Endothelial cell of umbilical vein (primary cell): ENCODE results near the gene APOLD1. TPM values are rescaled to one million over a fixed set of nuclear protein-coding genes. Genes with fewer than 3 reads are reported as not detected.

Source experiments
- BruUV-seq: library from RNA; stranded (reverse); fragments of 400-500 nt; replicated peaks from 2 replicates; lab custom pipeline; 2021; lab: Mats Ljungman, UMichigan
- CTCF ChIA-PET: fragments of 300-600, 350-600 bp; sonication (Branson Sonifier 250); formaldehyde crosslinking; loops from one replicate; lab custom pipeline; 2021; ENCODE audit warnings: antibody characterized with exemption, inconsistent platforms; lab: Charles Lee
- POLR2A ChIA-PET: fragments of 300-600, 350-600 bp; sonication (Branson Sonifier 250); formaldehyde crosslinking; loops from one replicate; lab custom pipeline; 2021; ENCODE audit warnings: antibody characterized with exemption, inconsistent platforms; lab: Charles Lee
- DNase-seq: peaks from one replicate; pipeline ENCODE4 v3.0.0-alpha.2; 2011; ENCODE audit warnings: low read depth, low spot score
- FAIRE-seq: peaks from 2 replicates; lab custom pipeline; 2011; peaks lifted over from hg19 to GRCh38; lab: Jason Lieb, UNC
- H2AFZ ChIP-seq: 2 replicates; pipeline ENCODE4 v1.6.0; 2012; ENCODE audit warnings: low read depth, low read length, control low read depth, inconsistent platforms
- H3K27ac ChIP-seq: 2 replicates; pipeline ENCODE4 v1.5.1; 2011; ENCODE audit warnings: low read depth, mild to moderate bottlenecking, control low read depth, low read length, moderate library complexity; ENCODE audit not compliant: insufficient read depth
- H3K27me3 ChIP-seq, 2 experiments: 2 replicates each; pipeline versions ENCODE4 v1.6.0 to v1.6.1; 2011; ENCODE audit warnings: low read length in 2 of 2, mixed read lengths in 1 of 2; ENCODE audit not compliant: control insufficient read depth in 2 of 2, insufficient read depth in 2 of 2
- H3K36me3 ChIP-seq, 2 experiments: 2 replicates in 1 of 2; 3 replicates in 1 of 2; pipeline ENCODE4 v1.5.1; 2011; ENCODE audit warnings: low read length in 2 of 2, mild to moderate bottlenecking in 1 of 2, moderate library complexity in 1 of 2; ENCODE audit not compliant: control insufficient read depth in 2 of 2, insufficient read depth in 2 of 2; ENCODE audit errors: extremely low read depth in 1 of 2
- H3K4me1 ChIP-seq: 3 replicates; pipeline ENCODE4 v1.5.1; 2011; ENCODE audit warnings: mild to moderate bottlenecking, low read length; ENCODE audit not compliant: control insufficient read depth, insufficient read depth; ENCODE audit errors: extremely low read depth
- H3K4me2 ChIP-seq: 2 replicates; pipeline ENCODE4 v1.6.1; 2011; ENCODE audit warnings: low read length, control low read depth, mixed read lengths; ENCODE audit not compliant: insufficient read depth
- H3K4me3 ChIP-seq, 3 experiments: fragments of 200-600 bp in 1 of 3; sonication (generic), shearing (Covaris generic) in 1 of 3; replicated peaks in 1 of 3; 2 replicates each; pipeline ENCODE4 v1.5.1; 2011 to 2016; ENCODE audit warnings: control low read depth in 3 of 3, low read length in 3 of 3, mild to moderate bottlenecking in 2 of 3, inconsistent platforms in 1 of 3, low read depth in 1 of 3, moderate library complexity in 1 of 3; ENCODE audit not compliant: insufficient read depth in 1 of 3
- H3K79me2 ChIP-seq: 2 replicates; pipeline ENCODE4 v1.6.0; 2012; ENCODE audit warnings: low read length, inconsistent platforms; ENCODE audit not compliant: control insufficient read depth, insufficient read depth
- H3K9ac ChIP-seq: replicated peaks from 2 replicates; pipeline ENCODE3; 2011; ENCODE audit warnings: low read length, control low read depth; ENCODE audit not compliant: insufficient read depth; ENCODE audit errors: extremely low read depth
- H3K9me1 ChIP-seq: replicated peaks from 3 replicates; pipeline ENCODE4 v1.6.0; 2011; ENCODE audit warnings: mild to moderate bottlenecking, low read length; ENCODE audit not compliant: control insufficient read depth, insufficient read depth; ENCODE audit errors: extremely low read depth
- H3K9me3 ChIP-seq: replicated peaks from 2 replicates; pipeline ENCODE4 v1.5.1; 2012; ENCODE audit warnings: low read length, inconsistent platforms; ENCODE audit not compliant: control insufficient read depth, insufficient read depth
- H4K20me1 ChIP-seq: replicated peaks from 2 replicates; pipeline ENCODE3; 2011; ENCODE audit warnings: mild to moderate bottlenecking, low read length; ENCODE audit not compliant: control insufficient read depth, insufficient read depth; ENCODE audit errors: extremely low read depth
- CTCF ChIP-seq, 2 donors: IDR thresholded peaks; 1 replicate in 1 of 2; 2 replicates in 1 of 2; pipeline ENCODE4 v1.5.1; 2011; ENCODE audit warnings: low read length in 2 of 2, mild to moderate bottlenecking in 2 of 2, moderate library complexity in 2 of 2, control low read depth in 1 of 2, inconsistent platforms in 1 of 2, low read depth in 1 of 2; ENCODE audit not compliant: insufficient read depth in 1 of 2; ENCODE audit errors: extremely low read depth in 1 of 2
- EZH2 ChIP-seq: IDR thresholded peaks from 2 replicates; pipeline ENCODE4 v1.6.1; 2012; ENCODE audit warnings: borderline replicate concordance, low read depth, mild to moderate bottlenecking, moderate library complexity, low read length, inconsistent platforms; ENCODE audit not compliant: severe bottlenecking
- FOS ChIP-seq: IDR thresholded peaks from 2 replicates; pipeline ENCODE4 v1.6.1; 2011; ENCODE audit warnings: mild to moderate bottlenecking, low read length, moderate library complexity, borderline replicate concordance; ENCODE audit not compliant: insufficient read depth
- GATA2 ChIP-seq: IDR thresholded peaks from 2 replicates; pipeline ENCODE4 v1.7.0; 2011; ENCODE audit warnings: low read depth, mild to moderate bottlenecking, moderate library complexity, mixed read lengths, low read length; ENCODE audit not compliant: insufficient read length, insufficient read depth
- JUN ChIP-seq: IDR thresholded peaks from 2 replicates; pipeline ENCODE4 v1.6.1; 2011; ENCODE audit warnings: borderline replicate concordance, low read depth; ENCODE audit not compliant: insufficient read length, insufficient read depth
- MAX ChIP-seq: IDR thresholded peaks from 2 replicates; pipeline ENCODE4 v1.6.1; 2011; ENCODE audit not compliant: insufficient read depth, insufficient read length
- MYC ChIP-seq: IDR thresholded peaks from one replicate; pipeline ENCODE4 v1.6.1; 2011; ENCODE audit warnings: mild to moderate bottlenecking, low read depth, low read length
- POLR2A ChIP-seq: IDR thresholded peaks from 2 replicates; pipeline ENCODE4 v1.6.1; 2012; ENCODE audit warnings: low read depth, mild to moderate bottlenecking, control low read depth, low read length
- POLR2AphosphoS5 ChIP-seq: IDR thresholded peaks from 2 replicates; pipeline ENCODE4 v1.6.1; 2012; ENCODE audit warnings: low read depth, mild to moderate bottlenecking, control low read depth, low read length, moderate library complexity; ENCODE audit not compliant: insufficient read depth
- dilution Hi-C: fragments of 300-500 bp; cut with MboI; formaldehyde crosslinking; loops from one replicate; pipeline ENCODE4 v1.15.0; 2019; ENCODE audit warnings: low sequenced_read_pairs; ENCODE audit not compliant: extremely low pct_ligation_motif_present
- intact Hi-C: fragments of 100-400 bp; cut with micrococcal nuclease; formaldehyde crosslinking; loops from one replicate; pipeline ENCODE4 v1.10.0; 2022
- polyA plus RNA-seq, 4 experiments: library from polyadenylated mRNA; depleted of rRNA in 3 of 4; stranded (reverse) in 3 of 4; unstranded in 1 of 4; fragments of >200 nt; gene quantifications; 2 replicates each; pipeline versions ENCODE4 v1.2.1 to v1.2.3, GENCODE V29; 2011 to 2012; ENCODE audit warnings: missing spikeins in 1 of 4
- total RNA-seq: library from RNA; stranded (reverse); gene quantifications from 2 replicates; pipeline ENCODE4 v1.2.3, GENCODE V29; 2021

The APOLD1 gene
- total and polyA plus RNA-seq, 2 donors (not counting 3 experiments of a cell fraction or from before 2014, with no cell fraction given), result 3.7 to 6.0 TPM

DNA sequence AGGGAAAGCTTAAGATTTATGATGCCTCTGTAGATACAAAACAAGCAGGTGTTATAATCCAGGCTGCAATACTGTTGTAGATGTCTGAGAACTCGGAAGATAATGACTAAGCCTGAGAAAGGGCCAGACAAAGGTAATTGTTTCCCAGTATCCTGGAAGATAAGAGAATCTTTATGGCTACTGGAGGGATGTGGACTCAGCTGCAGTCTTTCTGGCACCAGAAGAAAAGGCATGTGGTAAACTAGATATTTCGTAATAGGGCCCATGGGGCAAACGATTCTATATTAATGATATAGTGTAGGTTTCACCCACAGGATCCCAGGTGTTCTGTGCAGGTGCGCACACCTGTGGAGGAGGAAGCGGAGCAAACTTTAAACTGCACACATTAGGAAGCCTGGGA is 9.2 kb upstream of the APOLD1 start:
- peak; percentile 72 for FAIRE-seq
- H3K4me3 ChIP-seq, result no peak overlapping the region
- no TSS peak for BruUV-seq
- DNase-seq, result peak; percentile 95
- no peaks in the 10 kb centered on the region for H3K27me3 ChIP-seq
- peak overlapping the region; percentile 61 for H3K27ac ChIP-seq
- dilution Hi-C loops, result no loop called here
- H3K4me1 ChIP-seq, result peaks cover 40% of the 10 kb centered on the region
- no peaks in the 10 kb centered on the region for H3K9me3 ChIP-seq
- no peaks in the 10 kb centered on the region for H4K20me1 ChIP-seq
- intact Hi-C loops, result loop anchor here (1.0 kb wide), 1 partner anchor 39 kb away; no protein-coding TSS in a partner anchor
- CTCF ChIA-PET, result interaction anchor here (0.8 to 2.0 kb wide), 5 partner anchors 9 to 60 kb away, joined by 3 to 16 read pairs (median 3); no protein-coding TSS in a partner anchor
- no peak overlapping the region for H3K9ac ChIP-seq
- no peak overlapping the region for H2AFZ ChIP-seq
- H3K36me3 ChIP-seq, result no peaks in the 10 kb centered on the region
- peak overlapping the region; percentile 39 for H3K4me2 ChIP-seq
- H3K9me1 ChIP-seq, result no peaks in the 10 kb centered on the region
- no peaks in the 10 kb centered on the region for H3K79me2 ChIP-seq
- no peak for TF ChIP-seq MAX
- no peak for TF ChIP-seq MYC
- no peak for TF ChIP-seq POLR2A
- no peak for TF ChIP-seq EZH2
- TF ChIP-seq GATA2, result peak; percentile 83
- TF ChIP-seq CTCF (IDR thresholded peaks at IDR 0.05; ENCODE audit: extremely low read depth in 1 of 2, insufficient read depth in 1 of 2, low read depth in 1 of 2, low read length in 2 of 2), result no peak
- peak; percentile 57 for TF ChIP-seq FOS
- peak; percentile 57 for TF ChIP-seq JUN
- TF ChIP-seq POLR2AphosphoS5, result no peak
- POLR2A ChIA-PET, result no interaction called here
